HCT116 (cell line): ENCODE data around the gene FGF1.

ENCODE experiments used
- CBX3 ChIP-seq: IDR thresholded peaks from 2 replicates; pipeline ENCODE4 v1.6.1; 2012; ENCODE audit warnings: low read depth
- CEBPB ChIP-seq: IDR thresholded peaks from 2 replicates; pipeline ENCODE4 v1.6.1; 2012; ENCODE audit warnings: low read depth
- CTCF ChIP-seq, 3 experiments: fragments of 200-600 bp in 1 of 3; sonication (generic) in 1 of 3; IDR thresholded peaks in 2 of 3; conservative IDR thresholded peaks in 1 of 3; 2 replicates each; pipeline ENCODE4 v1.5.1; 2012 to 2017; ENCODE audit warnings: low read depth in 2 of 3, low read length in 2 of 3, antibody characterized with exemption in 1 of 3, borderline replicate concordance in 1 of 3, control low read depth in 1 of 3, mild to moderate bottlenecking in 1 of 3, mixed read lengths in 1 of 3, mixed run types in 1 of 3, moderate library complexity in 1 of 3; ENCODE audit not compliant: insufficient read depth in 1 of 3
- EZH2phosphoT487 ChIP-seq: fragments of 200-600 bp; IDR thresholded peaks from 2 replicates; pipeline ENCODE4 v1.6.1; 2018; ENCODE audit warnings: antibody characterized with exemption, borderline replicate concordance
- MAX ChIP-seq: IDR thresholded peaks from 2 replicates; pipeline ENCODE4 v1.6.1; 2012
- POLR2A ChIP-seq: IDR thresholded peaks from 2 replicates; pipeline ENCODE4 v1.7.0; 2011; ENCODE audit warnings: borderline replicate concordance; ENCODE audit not compliant: insufficient read depth, insufficient read length; ENCODE audit errors: extremely low read depth
- POLR2AphosphoS5 ChIP-seq: IDR thresholded peaks from 2 replicates; pipeline ENCODE4 v1.6.1; 2011; ENCODE audit warnings: mild to moderate bottlenecking, low read depth, low read length, moderate library complexity

- TF ChIP-seq CTCF (IDR thresholded peaks at IDR 0.05 in 2 of 3, conservative IDR thresholded peaks at IDR 0.05 in 1 of 3; ENCODE audit: borderline replicate concordance in 1 of 3, insufficient read depth in 1 of 3, low read depth in 2 of 3, low read length in 2 of 3) (no peak), MAX (no peak), POLR2A (no peak), POLR2AphosphoS5 (no peak), EZH2phosphoT487 (no peak), CEBPB (no peak), CBX3 (no peak)
Measured at GRCh38 chr5:142683881-142684505, 1.9 kb downstream of the FGF1 start.
